Activated naive CD8-positive, alpha-beta T cell treated with anti-CD3 and anti-CD28 coated beads, Interleukin-2, amount 10 ng/mL, durations not matched to agents 7 days and 5 days (primary cell): Measurements from ENCODE around the gene C4orf46. TPM values are rescaled to one million over a fixed set of nuclear protein-coding genes. Genes with fewer than 3 reads are reported as not detected.

ENCODE experiments used
- ATAC-seq: fragments of 150-1000 bp; cut with Tn5 transposase; one replicate; pipeline ENCODE4 v1.10.0; 2021; ENCODE audit warnings: low read depth, moderate library complexity
- POLR2A ChIA-PET: fragments of 350-600 bp; sonication (Branson Sonifier 250); formaldehyde crosslinking; loops from one replicate; lab custom pipeline; 2021; ENCODE audit warnings: antibody characterized with exemption; lab: Charles Lee
- DNase-seq: peaks from one replicate; pipeline ENCODE4 v3.0.0; 2021
- H3K27ac Mint-ChIP-seq: one replicate; pipeline ENCODE4 v1.8.0; 2022; ENCODE audit warnings: mild to moderate bottlenecking, mixed read lengths
- H3K27me3 Mint-ChIP-seq: one replicate; pipeline ENCODE4 v1.8.0; 2022; ENCODE audit warnings: mild to moderate bottlenecking, moderate library complexity, mixed read lengths
- H3K36me3 Mint-ChIP-seq: one replicate; pipeline ENCODE4 v1.8.0; 2021; ENCODE audit warnings: mild to moderate bottlenecking, mixed read lengths
- H3K4me1 Mint-ChIP-seq: one replicate; pipeline ENCODE4 v1.8.0; 2021; ENCODE audit warnings: mixed read lengths
- H3K4me3 Mint-ChIP-seq: one replicate; pipeline ENCODE4 v1.8.0; 2022; ENCODE audit warnings: mild to moderate bottlenecking, moderate library complexity, mixed read lengths
- H3K9me3 Mint-ChIP-seq: one replicate; pipeline ENCODE4 v1.8.0; 2021; ENCODE audit warnings: mixed read lengths
- total RNA-seq, 2 experiments: library from RNA; stranded (reverse); gene quantifications; one replicate each; pipeline ENCODE4 v1.2.3, GENCODE V29; 2021

C4orf46 gene
- total RNA-seq, 2 experiments from 2014 or later = 11.8 to 12.7 TPM

DNA sequence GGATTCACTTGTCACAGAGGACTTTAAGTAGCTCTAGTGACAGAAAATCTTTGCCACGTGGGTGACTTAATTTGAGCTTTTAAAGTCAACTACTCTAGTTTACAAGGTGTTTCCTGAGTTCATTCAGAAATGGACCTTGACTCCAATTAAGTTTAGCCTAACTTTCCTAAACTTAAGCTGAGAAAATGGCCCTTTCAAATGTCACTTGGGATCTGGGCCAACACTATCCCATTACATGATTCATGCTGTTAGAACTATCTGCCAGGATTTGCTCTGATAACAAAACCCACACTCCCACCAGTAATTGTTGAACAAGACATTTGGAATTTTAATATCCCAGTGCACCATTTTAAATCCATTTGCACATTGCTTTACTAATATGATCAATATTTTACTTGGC lies 40.8 kb downstream of the C4orf46 start:
- H3K4me3 Mint-ChIP-seq = no peak overlapping the region
- POLR2A ChIA-PET = no interaction called here
- peaks cover 22% of the 10 kb centered on the region for H3K27me3 Mint-ChIP-seq
- no peaks in the 10 kb centered on the region for H3K9me3 Mint-ChIP-seq
- ATAC-seq = no peak
- H3K36me3 Mint-ChIP-seq = no peaks in the 10 kb centered on the region
- no peaks in the 10 kb centered on the region for H3K4me1 Mint-ChIP-seq
- H3K27ac Mint-ChIP-seq = no peak overlapping the region
- no peak for DNase-seq

DNA sequence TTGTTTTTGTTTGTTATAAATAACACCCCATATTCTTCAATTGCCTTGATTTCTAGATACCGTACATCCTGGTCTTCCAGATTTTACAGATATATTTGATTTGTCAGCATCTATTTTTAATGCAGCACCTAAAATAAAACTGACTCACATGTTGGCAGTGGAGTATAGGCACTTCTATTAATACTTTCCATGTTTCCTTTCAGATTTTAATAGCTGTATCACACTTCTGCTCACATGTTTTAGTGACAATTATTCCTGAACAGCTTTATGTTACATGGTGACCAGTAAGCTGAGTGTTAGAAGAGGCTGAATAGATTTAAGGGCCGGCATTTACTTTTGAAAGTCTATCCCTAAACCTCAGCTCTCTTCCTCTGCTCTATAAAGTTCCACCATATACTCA lies 46.1 kb downstream of the C4orf46 start:
- POLR2A ChIA-PET = no interaction called here
- ATAC-seq (no peak), DNase-seq (no peak)
- Mint-ChIP-seq H3K4me3 (no peak overlapping the region), H3K27ac (no peak overlapping the region), H3K9me3 (no peaks in the 10 kb centered on the region), H3K4me1 (no peaks in the 10 kb centered on the region), H3K27me3 (peaks cover 27% of the 10 kb centered on the region), H3K36me3 (no peaks in the 10 kb centered on the region)

DNA sequence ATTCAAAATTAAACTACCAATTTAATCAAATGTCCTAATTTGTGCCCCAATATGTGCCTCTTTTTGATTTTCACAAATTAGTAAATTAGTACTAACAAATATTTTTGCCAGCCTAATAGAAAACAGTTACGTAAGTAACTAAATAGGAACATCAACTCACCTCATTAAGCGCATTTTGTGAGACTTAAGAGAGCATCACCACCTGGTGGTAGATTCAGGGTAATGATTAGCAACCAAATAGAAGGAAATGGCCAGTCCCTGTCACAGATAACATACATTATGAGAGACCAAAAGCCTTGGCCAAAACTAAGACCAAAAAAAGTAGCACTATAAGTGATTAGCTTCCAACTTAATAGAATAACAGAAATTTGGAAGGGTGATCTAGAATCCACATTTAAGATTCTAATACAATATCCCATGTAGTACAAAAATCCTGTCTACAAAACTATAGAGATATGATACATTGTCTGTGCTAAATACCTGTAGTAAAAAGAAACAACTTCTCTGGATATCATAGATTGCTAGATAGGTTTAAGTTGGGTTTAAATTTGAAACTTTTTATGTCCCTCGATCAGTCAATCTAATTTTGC lies 46.7 kb downstream of the C4orf46 start:
- Mint-ChIP-seq H3K9me3 (no peaks in the 10 kb centered on the region), H3K4me3 (no peak overlapping the region), H3K36me3 (no peaks in the 10 kb centered on the region), H3K4me1 (no peaks in the 10 kb centered on the region), H3K27ac (no peak overlapping the region), H3K27me3 (peaks cover 27% of the 10 kb centered on the region)
- DNase-seq (no peak), ATAC-seq (no peak)
- POLR2A ChIA-PET = no interaction called here

- Mint-ChIP-seq H3K9me3 (no peaks in the 10 kb centered on the region), H3K27ac (no peak overlapping the region), H3K36me3 (no peaks in the 10 kb centered on the region), H3K4me3 (no peak overlapping the region), H3K4me1 (no peaks in the 10 kb centered on the region), H3K27me3 (peaks cover 34% of the 10 kb centered on the region)
- no peak for DNase-seq
- no peak for ATAC-seq
- POLR2A ChIA-PET = no interaction called here
Observed at GRCh38 chr4:158622251-158622650, 49.4 kb downstream of the C4orf46 start.

DNA sequence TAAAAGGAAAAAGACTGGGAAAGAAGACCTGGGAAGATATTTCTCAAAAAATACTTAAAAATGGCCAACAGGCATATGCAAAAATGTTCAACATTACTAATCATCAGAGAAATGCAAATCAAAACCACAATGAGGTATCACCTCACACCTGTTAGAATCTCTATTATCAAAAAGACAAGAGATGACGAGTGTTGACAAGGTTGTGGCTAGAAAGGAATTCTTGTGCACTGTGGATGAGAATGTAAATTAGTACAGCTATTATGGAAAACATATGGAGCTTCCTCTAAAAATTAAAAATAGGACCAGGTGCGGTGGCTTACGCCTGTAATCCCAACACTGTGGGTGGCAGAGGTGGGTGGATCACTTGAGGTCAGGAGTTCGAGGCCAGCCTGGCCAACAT lies 50.0 kb downstream of the C4orf46 start:
- ATAC-seq (no peak), DNase-seq (no peak)
- Mint-ChIP-seq H3K4me3 (no peak overlapping the region), H3K27me3 (peaks cover 36% of the 10 kb centered on the region), H3K27ac (no peak overlapping the region), H3K9me3 (no peaks in the 10 kb centered on the region), H3K36me3 (no peaks in the 10 kb centered on the region), H3K4me1 (no peaks in the 10 kb centered on the region)
- POLR2A ChIA-PET = no interaction called here

- Mint-ChIP-seq H3K4me3 (no peak overlapping the region), H3K4me1 (no peaks in the 10 kb centered on the region), H3K9me3 (no peaks in the 10 kb centered on the region), H3K27ac (no peak overlapping the region), H3K27me3 (peaks cover 22% of the 10 kb centered on the region), H3K36me3 (no peaks in the 10 kb centered on the region)
- POLR2A ChIA-PET = interaction anchor here (0.5 kb wide), 1 partner anchor 9 kb away, joined by 5 read pairs; no protein-coding TSS in a partner anchor
- no peak for ATAC-seq
- no peak for DNase-seq
Observed at GRCh38 chr4:158617956-158618355, 53.7 kb downstream of the C4orf46 start.

Other genes with a start within 250 kb of the C4orf46 start
- not detected for gene RXFP1, start 150.0 kb downstream of the C4orf46 start, total RNA-seq
- gene ETFDH, start 409 bp upstream of the C4orf46 start, total RNA-seq = 10 to 100 TPM; 19.1 to 20.2 TPM
- 10 to 100 TPM; 31.5 to 34.5 TPM for gene PPID, start 51.5 kb upstream of the C4orf46 start, total RNA-seq
- gene FNIP2, start 97.1 kb upstream of the C4orf46 start, total RNA-seq = 10 to 100 TPM; 15.3 to 15.7 TPM